GM12878 (cell line): ENCODE data around the gene SSTR1. TPM values are rescaled to one million over a fixed set of nuclear protein-coding genes. Genes with fewer than 3 reads are reported as not detected.

Experiments
- ATAC-seq: fragments of 200-7000 bp; cut with Tn5 transposase; 3 replicates; pipeline ENCODE4 v1.9.1; 2020; ENCODE audit warnings: mild to moderate bottlenecking, moderate library complexity
- BruUV-seq: library from RNA; stranded (reverse); fragments of 400-500 nt; replicated peaks from 2 replicates; lab custom pipeline; 2021; lab: Mats Ljungman, UMichigan
- CTCF ChIA-PET: fragments of 300-600 bp; sonication (Branson Sonifier 250); formaldehyde crosslinking; extraction: SDS; loops from one replicate; lab custom pipeline; 2021; ENCODE audit warnings: inconsistent platforms; lab: Yijun Ruan, JAX
- POLR2A ChIA-PET: fragments of 350-600 bp; formaldehyde crosslinking; extraction: SDS; loops from one replicate; lab custom pipeline; 2021; ENCODE audit warnings: inconsistent platforms; lab: Charles Lee
- RAD21 ChIA-PET: fragments of 300-600 bp; sonication (Branson Sonifier 250); formaldehyde crosslinking; loops from one replicate; lab custom pipeline; 2023; ENCODE audit warnings: antibody characterized with exemption; ENCODE audit not compliant: unreplicated experiment; lab: Charles Lee
- SMC1A ChIA-PET: fragments of 300-600 bp; sonication (Branson Sonifier 250); formaldehyde crosslinking; loops from one replicate; lab custom pipeline; 2023; ENCODE audit not compliant: unreplicated experiment, uncharacterized antibody; lab: Charles Lee
- DNase-seq: peaks from one replicate; pipeline ENCODE4 v3.0.0-alpha.2; 2011; ENCODE audit warnings: low read depth, low spot score
- FAIRE-seq: peaks from 3 replicates; lab custom pipeline; 2011; peaks lifted over from hg19 to GRCh38; lab: Jason Lieb, UNC
- H2AFZ ChIP-seq: 2 replicates; pipeline ENCODE4 v1.6.0; 2011; ENCODE audit warnings: low read depth, low read length, control low read depth; ENCODE audit not compliant: control insufficient read depth
- H3K27ac ChIP-seq: 2 replicates; pipeline ENCODE4 v1.5.1; 2011; ENCODE audit warnings: control low read depth; ENCODE audit not compliant: control insufficient read depth, insufficient read depth
- H3K27me3 ChIP-seq, 2 experiments: replicated peaks in 1 of 2; 2 replicates each; pipeline versions ENCODE4 v1.6.0 to v1.6.1; 2011; ENCODE audit warnings: low read length in 1 of 2; ENCODE audit not compliant: control insufficient read depth in 2 of 2, insufficient read depth in 2 of 2
- H3K36me3 ChIP-seq, 2 experiments: 2 replicates each; pipeline ENCODE4 v1.5.1; 2011; ENCODE audit warnings: low read length in 1 of 2; ENCODE audit not compliant: control insufficient read depth in 2 of 2, insufficient read depth in 2 of 2
- H3K4me1 ChIP-seq: 2 replicates; pipeline ENCODE4 v1.6.1; 2011; ENCODE audit warnings: mild to moderate bottlenecking, low read length, moderate library complexity, mixed read lengths; ENCODE audit not compliant: control insufficient read depth, insufficient read depth
- H3K4me2 ChIP-seq: 2 replicates; pipeline ENCODE4 v1.6.0; 2011; ENCODE audit warnings: control low read depth; ENCODE audit not compliant: control insufficient read depth, insufficient read depth
- H3K4me3 ChIP-seq: fragments of 200-600 bp; sonication (generic); 2 replicates; pipeline ENCODE4 v1.5.1; 2016
- H3K79me2 ChIP-seq: 2 replicates; pipeline ENCODE4 v1.6.0; 2011; ENCODE audit warnings: low read length; ENCODE audit not compliant: control insufficient read depth, insufficient read depth
- H3K9ac ChIP-seq: 2 replicates; pipeline ENCODE4 v1.8.0; 2011; ENCODE audit warnings: low read length, control low read depth, mixed read lengths; ENCODE audit not compliant: control insufficient read depth, insufficient read depth
- H3K9me3 ChIP-seq: replicated peaks from 3 replicates; pipeline ENCODE4 v1.5.1; 2011; ENCODE audit warnings: mild to moderate bottlenecking, low read length; ENCODE audit not compliant: control insufficient read depth, insufficient read depth
- H4K20me1 ChIP-seq: 2 replicates; pipeline ENCODE4 v1.6.0; 2011; ENCODE audit not compliant: control insufficient read depth, insufficient read depth
- JUND ChIP-seq: IDR thresholded peaks from 2 replicates; pipeline ENCODE4 v1.6.1; 2012; ENCODE audit warnings: low read depth, mild to moderate bottlenecking, low read length, improper control_type of control experiment, moderate library complexity
- NKRF ChIP-seq: fragments of 450-650 bp; conservative IDR thresholded peaks from 2 replicates; pipeline ENCODE4 v1.6.1; 2017; ENCODE audit warnings: mild to moderate bottlenecking, moderate library complexity
- PAX8 ChIP-seq: fragments of 450-650 bp; IDR thresholded peaks from 2 replicates; pipeline ENCODE4 v1.6.1; 2017; ENCODE audit warnings: mild to moderate bottlenecking, moderate library complexity
- POLR2AphosphoS2 ChIP-seq: IDR thresholded peaks from 2 replicates; pipeline ENCODE4 v1.6.1; 2011; ENCODE audit warnings: low read depth, mild to moderate bottlenecking, low read length, improper control_type of control experiment, moderate library complexity
- POLR2AphosphoS5 ChIP-seq: IDR thresholded peaks from 2 replicates; pipeline ENCODE4 v1.6.1; 2011; ENCODE audit warnings: mild to moderate bottlenecking, low read length, inconsistent platforms
- RBBP5 ChIP-seq: fragments of 200-600 bp; sonication (generic); conservative IDR thresholded peaks from 2 replicates; pipeline ENCODE4 v1.6.1; 2016
- SREBF1 ChIP-seq: IDR thresholded peaks from 2 replicates; pipeline ENCODE4 v1.6.1; 2012; ENCODE audit warnings: mild to moderate bottlenecking, low read length
- TBL1XR1 ChIP-seq: IDR thresholded peaks from 2 replicates; pipeline ENCODE4 v1.6.1; 2012; ENCODE audit warnings: low read depth, low read length, improper control_type of control experiment
- ZNF207 ChIP-seq: fragments of 450-650 bp; IDR thresholded peaks from 2 replicates; pipeline ENCODE4 v1.6.1; 2014; ENCODE audit warnings: antibody characterized with exemption, mild to moderate bottlenecking, borderline replicate concordance
- WGBS: methylation state at CpG from one replicate; pipeline ENCODE4 v1.1.6; 2016; ENCODE audit warnings: low lambda C conversion rate; ENCODE audit not compliant: insufficient replicate concordance, insufficient coverage; ENCODE audit errors: missing lambda C conversion rate; 5-methylcytosine and 5-hydroxymethylcytosine counted together
- in situ Hi-C: fragments of 300-500 bp; cut with MboI; formaldehyde crosslinking; loops from 9 replicates; pipeline ENCODE4 v1.14.3; 2018; ENCODE audit warnings: mixed read lengths
- intact Hi-C: fragments of 100-400 bp; cut with micrococcal nuclease; formaldehyde crosslinking; loops from one replicate; pipeline ENCODE4 v1.14.2; 2022; ENCODE audit not compliant: unreplicated experiment
- polyA plus RNA-seq, 11 experiments: library from polyadenylated mRNA; depleted of rRNA in 4 of 11; unstranded in 6 of 11; stranded (reverse) in 5 of 11; fragments of >200 nt; fragmentation: Nextera tagmentation in 4 of 11; fragmentation: Illumina TruSeq in 1 of 11; extraction: Ambion mirVana in 4 of 11; extraction: Trizol in 1 of 11; gene quantifications; 1 replicate in 1 of 11; 2 replicates in 10 of 11; pipeline versions ENCODE4 v1.2.1 to v1.2.3, GENCODE V29; 2011 to 2016; ENCODE audit warnings: inconsistent platforms in 2 of 11, missing spikeins in 2 of 11, low read depth in 1 of 11
- total RNA-seq, 4 experiments: library from RNA; depleted of rRNA in 3 of 4; stranded (reverse); fragments of >200 nt in 3 of 4; fragmentation: Illumina TruSeq in 1 of 4; extraction: Trizol in 1 of 4; gene quantifications; 2 replicates each; pipeline versions ENCODE4 v1.2.1 to v1.2.3, GENCODE V29; 2013 to 2021
- TF ChIP-seq, protein P1 (sequence below): fragments of 450-650 bp; IDR thresholded peaks from 2 replicates; pipeline ENCODE4 v1.6.1; 2017; ENCODE audit warnings: antibody characterized with exemption, mild to moderate bottlenecking, moderate library complexity
- TF ChIP-seq, protein P2 (sequence below): fragments of 450-650 bp; IDR thresholded peaks from 2 replicates; pipeline ENCODE4 v1.6.1; 2016; ENCODE audit warnings: mild to moderate bottlenecking

SSTR1 gene
- total and polyA plus RNA-seq, 10 of the 15 experiments (the other 5 are each of a cell fraction or from before 2014, with no cell fraction given) = 0.01 to 0.05 TPM; not detected in 8

DNA sequence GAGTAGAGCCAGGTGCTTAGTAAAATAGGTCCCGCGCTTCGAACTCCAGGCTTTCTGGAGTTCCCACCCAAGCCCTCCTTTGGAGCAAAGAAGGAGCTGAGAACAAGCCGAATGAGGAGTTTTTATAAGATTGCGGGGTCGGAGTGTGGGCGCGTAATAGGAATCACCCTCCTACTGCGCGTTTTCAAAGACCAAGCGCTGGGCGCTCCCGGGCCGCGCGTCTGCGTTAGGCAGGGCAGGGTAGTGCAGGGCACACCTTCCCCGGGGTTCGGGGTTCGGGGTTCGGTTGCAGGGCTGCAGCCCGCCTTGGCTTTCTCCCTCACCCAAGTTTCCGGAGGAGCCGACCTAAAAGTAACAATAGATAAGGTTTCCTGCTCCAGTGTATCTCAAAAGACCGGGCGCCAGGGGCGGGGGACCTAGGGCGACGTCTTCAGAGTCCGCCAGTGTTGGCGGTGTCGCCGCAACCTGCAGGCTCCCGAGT lies 3.6 kb downstream of the SSTR1 start:
- DNase-seq (no peak), ATAC-seq (no peak), FAIRE-seq (no peak)
- ChIA-PET CTCF (no interaction called here), POLR2A (no interaction called here), SMC1A (no interaction called here), RAD21 (no interaction called here)
- in situ Hi-C loops (no loop called here), intact Hi-C loops (no loop called here)
- Histone ChIP-seq H3K27ac (no peak overlapping the region), H3K27me3 (no peaks in the 10 kb centered on the region), H3K9ac (no peak overlapping the region), H3K4me2 (no peak overlapping the region), H3K4me1 (no peaks in the 10 kb centered on the region), H4K20me1 (no peaks in the 10 kb centered on the region), H3K4me3 (no peak overlapping the region), H3K79me2 (no peaks in the 10 kb centered on the region), H3K36me3 (no peaks in the 10 kb centered on the region), H3K9me3 (no peaks in the 10 kb centered on the region; the same call in 2 of the 3 replicates), H2AFZ (no peak overlapping the region)
- no peak for TF ChIP-seq POLR2AphosphoS2
- TF ChIP-seq, protein P1, sequence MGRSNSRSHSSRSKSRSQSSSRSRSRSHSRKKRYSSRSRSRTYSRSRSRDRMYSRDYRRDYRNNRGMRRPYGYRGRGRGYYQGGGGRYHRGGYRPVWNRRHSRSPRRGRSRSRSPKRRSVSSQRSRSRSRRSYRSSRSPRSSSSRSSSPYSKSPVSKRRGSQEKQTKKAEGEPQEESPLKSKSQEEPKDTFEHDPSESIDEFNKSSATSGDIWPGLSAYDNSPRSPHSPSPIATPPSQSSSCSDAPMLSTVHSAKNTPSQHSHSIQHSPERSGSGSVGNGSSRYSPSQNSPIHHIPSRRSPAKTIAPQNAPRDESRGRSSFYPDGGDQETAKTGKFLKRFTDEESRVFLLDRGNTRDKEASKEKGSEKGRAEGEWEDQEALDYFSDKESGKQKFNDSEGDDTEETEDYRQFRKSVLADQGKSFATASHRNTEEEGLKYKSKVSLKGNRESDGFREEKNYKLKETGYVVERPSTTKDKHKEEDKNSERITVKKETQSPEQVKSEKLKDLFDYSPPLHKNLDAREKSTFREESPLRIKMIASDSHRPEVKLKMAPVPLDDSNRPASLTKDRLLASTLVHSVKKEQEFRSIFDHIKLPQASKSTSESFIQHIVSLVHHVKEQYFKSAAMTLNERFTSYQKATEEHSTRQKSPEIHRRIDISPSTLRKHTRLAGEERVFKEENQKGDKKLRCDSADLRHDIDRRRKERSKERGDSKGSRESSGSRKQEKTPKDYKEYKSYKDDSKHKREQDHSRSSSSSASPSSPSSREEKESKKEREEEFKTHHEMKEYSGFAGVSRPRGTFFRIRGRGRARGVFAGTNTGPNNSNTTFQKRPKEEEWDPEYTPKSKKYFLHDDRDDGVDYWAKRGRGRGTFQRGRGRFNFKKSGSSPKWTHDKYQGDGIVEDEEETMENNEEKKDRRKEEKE = no peak
- TF ChIP-seq SREBF1 = no peak
- TF ChIP-seq TBL1XR1 = no peak
- TF ChIP-seq NKRF = no peak
- TF ChIP-seq, protein P2, sequence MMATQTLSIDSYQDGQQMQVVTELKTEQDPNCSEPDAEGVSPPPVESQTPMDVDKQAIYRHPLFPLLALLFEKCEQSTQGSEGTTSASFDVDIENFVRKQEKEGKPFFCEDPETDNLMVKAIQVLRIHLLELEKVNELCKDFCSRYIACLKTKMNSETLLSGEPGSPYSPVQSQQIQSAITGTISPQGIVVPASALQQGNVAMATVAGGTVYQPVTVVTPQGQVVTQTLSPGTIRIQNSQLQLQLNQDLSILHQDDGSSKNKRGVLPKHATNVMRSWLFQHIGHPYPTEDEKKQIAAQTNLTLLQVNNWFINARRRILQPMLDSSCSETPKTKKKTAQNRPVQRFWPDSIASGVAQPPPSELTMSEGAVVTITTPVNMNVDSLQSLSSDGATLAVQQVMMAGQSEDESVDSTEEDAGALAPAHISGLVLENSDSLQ = no peak
- no peak for TF ChIP-seq JUND
- no peak for TF ChIP-seq POLR2AphosphoS5
- TF ChIP-seq PAX8 = no peak
- TF ChIP-seq RBBP5 = no peak
- no peak for TF ChIP-seq ZNF207
- WGBS = 47% methylated on average over 34 of the region's 34 CpGs
- no TSS peak for BruUV-seq
